WTC11 (cell line): ENCODE results near the gene CENPF. TPM values are rescaled to one million over a fixed set of nuclear protein-coding genes. Genes with fewer than 3 reads are reported as not detected.
"Not testable (repeated sequence)": the region's sequence is repeated elsewhere in the genome, so short reads cannot be mapped to it uniquely, and the experiment has no call there.

Experiments
- ATAC-seq: fragments of 200-7000 bp; cut with Tn5 transposase; 2 replicates; pipeline ENCODE4 v1.10.0; 2021; ENCODE audit warnings: mild to moderate bottlenecking, moderate library complexity
- CTCF ChIA-PET: fragments of 300-600 bp; sonication (Branson Sonifier 250); formaldehyde crosslinking; loops from one replicate; lab custom pipeline; 2021; ENCODE audit warnings: antibody characterized with exemption; lab: Charles Lee
- POLR2A ChIA-PET: fragments of 350-600 bp; sonication (Branson Sonifier 250); formaldehyde crosslinking; loops from one replicate; lab custom pipeline; 2021; ENCODE audit warnings: antibody characterized with exemption; lab: Charles Lee
- DNase-seq: peaks from one replicate; pipeline ENCODE4 v3.0.0; 2021; ENCODE audit warnings: low spot score
- H3K27ac Mint-ChIP-seq: 2 replicates; pipeline ENCODE4 v1.8.0; 2021; ENCODE audit warnings: mixed read lengths
- H3K27me3 Mint-ChIP-seq: 2 replicates; pipeline ENCODE4 v1.8.0; 2021; ENCODE audit warnings: low read depth, mild to moderate bottlenecking, moderate library complexity, mixed read lengths
- H3K36me3 Mint-ChIP-seq: 2 replicates; pipeline ENCODE4 v1.8.0; 2021; ENCODE audit warnings: mixed read lengths
- H3K4me1 Mint-ChIP-seq: 2 replicates; pipeline ENCODE4 v1.8.0; 2022; ENCODE audit warnings: mixed read lengths
- H3K4me3 Mint-ChIP-seq: 2 replicates; pipeline ENCODE4 v1.8.0; 2021; ENCODE audit warnings: mild to moderate bottlenecking, moderate library complexity, mixed read lengths
- H3K9me3 Mint-ChIP-seq: 2 replicates; pipeline ENCODE4 v1.8.0; 2021; ENCODE audit warnings: mixed read lengths
- KAT7 ChIP-seq: sonication (generic); formaldehyde crosslinking; IDR thresholded peaks from 2 replicates; pipeline ENCODE4 v1.8.1; 2023; ENCODE audit warnings: missing genetic modification reagents, mild to moderate bottlenecking, borderline replicate concordance
- PREB ChIP-seq: sonication (generic); formaldehyde crosslinking; IDR thresholded peaks from 2 replicates; pipeline ENCODE4 v1.8.1; 2022; ENCODE audit warnings: mild to moderate bottlenecking, missing genetic modification reagents, moderate library complexity, borderline replicate concordance
- USF2 ChIP-seq: sonication (generic); formaldehyde crosslinking; IDR thresholded peaks from 2 replicates; pipeline ENCODE4 v1.8.1; 2023; ENCODE audit warnings: mild to moderate bottlenecking, missing genetic modification reagents, moderate library complexity
- ZNF232 ChIP-seq: sonication (generic); formaldehyde crosslinking; IDR thresholded peaks from 2 replicates; pipeline ENCODE4 v1.8.0; 2022; ENCODE audit warnings: mild to moderate bottlenecking, missing genetic modification reagents
- ZNF423 ChIP-seq: fragments of 250-450 bp; sonication (Bioruptor Pico); IDR thresholded peaks from 2 replicates; pipeline ENCODE4 v2.1.2; 2022; ENCODE audit warnings: mild to moderate bottlenecking, moderate library complexity
- total RNA-seq: library from RNA; stranded (reverse); gene quantifications from 3 replicates; pipeline ENCODE4 v1.2.3, GENCODE V29; 2021

The CENPF gene
- total RNA-seq, 1 experiment from 2014 or later = 166 TPM

GRCh38 chr1:214605484-214605883 is 2.5 kb downstream of the CENPF start:
- DNase-seq, H3K27ac Mint-ChIP-seq, H3K27me3 Mint-ChIP-seq, H3K9me3 Mint-ChIP-seq, H3K4me3 Mint-ChIP-seq, ATAC-seq: not testable (repeated sequence)
- POLR2A ChIA-PET = interaction anchor here (3.9 kb wide), 1 partner anchor 54 kb away, joined by 27 read pairs; the partner anchor contains the start of gene PTPN14
- CTCF ChIA-PET = interaction anchor here (3.2 kb wide), 1 partner anchor 273 kb away, joined by 18 read pairs; no protein-coding TSS in a partner anchor
- H3K4me1 Mint-ChIP-seq = peaks cover 19% of the 10 kb centered on the region
- H3K36me3 Mint-ChIP-seq = peaks cover 16% of the 10 kb centered on the region

GRCh38 chr1:214605933-214606925 is 3.2 kb downstream of the CENPF start:
- ATAC-seq, H3K4me3 Mint-ChIP-seq, H3K27me3 Mint-ChIP-seq, DNase-seq, H3K9me3 Mint-ChIP-seq, H3K27ac Mint-ChIP-seq, CTCF ChIA-PET: not testable (repeated sequence)
- H3K36me3 Mint-ChIP-seq = peaks cover 19% of the 10 kb centered on the region
- H3K4me1 Mint-ChIP-seq = peaks cover 19% of the 10 kb centered on the region
- POLR2A ChIA-PET = interaction anchor here (3.9 kb wide), 1 partner anchor 55 kb away, joined by 27 read pairs; the partner anchor contains the start of gene PTPN14

GRCh38 chr1:214607492-214608215 is 4.7 kb downstream of the CENPF start:
- Mint-ChIP-seq H3K36me3 (peaks cover 19% of the 10 kb centered on the region), H3K4me1 (peaks cover 16% of the 10 kb centered on the region)
- ATAC-seq, CTCF ChIA-PET, H3K27me3 Mint-ChIP-seq, H3K4me3 Mint-ChIP-seq, DNase-seq, POLR2A ChIA-PET, H3K27ac Mint-ChIP-seq, H3K9me3 Mint-ChIP-seq: not testable (repeated sequence)

GRCh38 chr1:214608216-214608783 is 5.3 kb downstream of the CENPF start:
- H3K27me3 Mint-ChIP-seq, ATAC-seq, CTCF ChIA-PET: not testable (repeated sequence)

GRCh38 chr1:214608817-214609216 is 5.8 kb downstream of the CENPF start:
- DNase-seq, H3K9me3 Mint-ChIP-seq, POLR2A ChIA-PET, H3K4me3 Mint-ChIP-seq, ATAC-seq, H3K27ac Mint-ChIP-seq, CTCF ChIA-PET, H3K27me3 Mint-ChIP-seq: not testable (repeated sequence)
- peaks cover 26% of the 10 kb centered on the region for H3K36me3 Mint-ChIP-seq
- peaks cover 20% of the 10 kb centered on the region for H3K4me1 Mint-ChIP-seq

More at GRCh38 chr1:214608216-214608783, 5.3 kb downstream of the CENPF start:
- H3K27ac Mint-ChIP-seq, POLR2A ChIA-PET, H3K9me3 Mint-ChIP-seq, H3K4me3 Mint-ChIP-seq, DNase-seq: not testable (repeated sequence)
- Mint-ChIP-seq H3K4me1 (peaks cover 17% of the 10 kb centered on the region), H3K36me3 (peaks cover 22% of the 10 kb centered on the region)

- no peak for TF ChIP-seq PREB (CRISPR knock-in tag)
- no peak for TF ChIP-seq ZNF423 (CRISPR knock-in tag)
- no peak for TF ChIP-seq ZNF232
- no peak for TF ChIP-seq KAT7 (CRISPR knock-in tag)
- no peak for TF ChIP-seq USF2 (CRISPR knock-in tag)
- CTCF ChIA-PET = interaction anchor here (0.6 to 1.5 kb wide), 3 partner anchors 18 to 278 kb away, joined by 3 to 4 read pairs (median 3); no protein-coding TSS in a partner anchor
- DNase-seq (no peak), ATAC-seq (no peak)
- H3K27me3 Mint-ChIP-seq = no peaks in the 10 kb centered on the region
- H3K4me1 Mint-ChIP-seq = peaks cover 15% of the 10 kb centered on the region
- POLR2A ChIA-PET = interaction anchor here (0.7 kb wide), 1 partner anchor 957 kb away, joined by 9 read pairs; no protein-coding TSS in a partner anchor
- no peak overlapping the region for H3K4me3 Mint-ChIP-seq
- H3K27ac Mint-ChIP-seq = no peak overlapping the region
- peaks cover 10% of the 10 kb centered on the region for H3K9me3 Mint-ChIP-seq
- peaks cover 33% of the 10 kb centered on the region for H3K36me3 Mint-ChIP-seq
Measured at GRCh38 chr1:214609692-214610091, 6.7 kb downstream of the CENPF start.

GRCh38 chr1:214610136-214610535 is 7.1 kb downstream of the CENPF start:
- not testable (repeated sequence) for H3K27ac Mint-ChIP-seq, H3K4me3 Mint-ChIP-seq, H3K9me3 Mint-ChIP-seq, DNase-seq, H3K27me3 Mint-ChIP-seq, ATAC-seq
- POLR2A ChIA-PET = interaction anchor here (0.7 kb wide), 1 partner anchor 957 kb away, joined by 9 read pairs; no protein-coding TSS in a partner anchor
- Mint-ChIP-seq H3K4me1 (peaks cover 11% of the 10 kb centered on the region), H3K36me3 (peaks cover 38% of the 10 kb centered on the region)
- CTCF ChIA-PET = interaction anchor here (0.6 to 1.5 kb wide), 3 partner anchors 18 to 278 kb away, joined by 3 to 4 read pairs (median 3); no protein-coding TSS in a partner anchor
